ENCODE measurements around the gene ARHGAP19. TPM values are rescaled to one million over a fixed set of nuclear protein-coding genes. Genes with fewer than 3 reads are reported as not detected.

Gene ARHGAP19
- total RNA-seq, 3 donors from 2014 or later: 9.2 to 14.2 (median 10.6) TPM

DNA sequence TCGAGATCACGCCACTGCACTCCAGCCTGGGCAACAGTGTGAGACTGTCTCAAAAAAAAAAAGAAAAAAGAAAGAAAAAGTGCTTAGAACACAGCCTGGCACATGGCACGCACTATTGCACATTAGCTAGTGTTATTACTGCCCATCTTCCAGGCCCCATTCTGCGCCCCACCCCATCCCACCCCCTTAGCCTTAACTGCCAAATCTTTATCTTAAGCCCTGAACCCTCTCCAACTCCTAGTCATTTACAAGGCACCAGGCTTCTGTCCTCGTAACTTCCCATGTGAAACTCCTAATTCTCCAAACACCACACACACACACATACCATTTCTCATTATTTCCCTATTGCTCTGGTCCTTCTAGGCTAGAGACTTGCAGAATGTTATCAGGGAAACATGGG, 37.3 kb upstream of the ARHGAP19 start:
- no peak for ATAC-seq
- no peak for DNase-seq
- peaks cover 60% of the 10 kb centered on the region for H3K4me1 Mint-ChIP-seq (ENCODE audit: low read depth)
- peaks cover 16% of the 10 kb centered on the region for H3K36me3 Mint-ChIP-seq (ENCODE audit: insufficient read depth)
- H3K4me3 Mint-ChIP-seq: no peak overlapping the region
- H3K27me3 Mint-ChIP-seq (ENCODE audit: low read depth): no peaks in the 10 kb centered on the region
- H3K9me3 Mint-ChIP-seq: no peaks in the 10 kb centered on the region

DNA sequence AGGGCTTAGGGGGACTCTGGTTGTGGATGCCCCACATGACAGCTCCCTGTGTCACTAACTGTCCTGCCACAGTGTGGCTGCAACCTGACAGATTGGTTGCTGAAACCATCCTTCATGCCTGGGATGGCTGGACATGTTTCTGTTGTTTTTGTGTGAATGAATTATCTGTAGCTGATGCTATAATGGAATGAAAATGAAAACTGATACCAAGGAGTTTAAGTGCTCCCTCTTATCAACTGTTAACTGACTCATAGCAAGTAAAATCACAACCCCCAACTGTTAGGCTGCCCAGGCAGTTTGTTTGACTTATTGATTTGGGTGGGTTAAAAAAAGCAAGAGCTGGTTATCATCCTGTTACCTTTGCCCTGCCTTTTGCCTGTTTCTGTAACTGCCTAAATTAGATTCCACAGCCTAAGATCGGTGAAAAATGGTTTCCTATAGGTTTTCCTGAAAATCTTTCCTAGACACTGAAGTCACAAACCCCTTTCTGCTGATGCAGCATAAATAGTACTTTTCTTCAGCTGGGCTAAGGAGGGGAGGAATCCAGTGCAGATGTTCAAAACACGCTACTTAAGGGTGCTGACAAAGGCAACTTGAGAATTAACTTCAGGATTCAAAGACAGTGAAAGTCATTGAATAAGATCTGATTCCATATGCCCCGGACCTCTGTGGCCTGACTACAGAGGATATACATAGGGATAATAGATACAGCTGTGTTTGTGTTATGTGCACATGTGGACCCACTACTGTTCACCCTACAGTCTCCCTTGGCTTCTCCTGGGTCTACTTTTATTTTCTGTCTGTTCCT, 36.4 kb upstream of the ARHGAP19 start:
- DNase-seq: no peak
- peak; percentile 51 to 58 for ATAC-seq
- Mint-ChIP-seq H3K4me3 (no peak overlapping the region), H3K4me1 (ENCODE audit: low read depth) (peaks cover 60% of the 10 kb centered on the region), H3K9me3 (no peaks in the 10 kb centered on the region), H3K27me3 (ENCODE audit: low read depth) (no peaks in the 10 kb centered on the region), H3K36me3 (ENCODE audit: insufficient read depth) (peaks cover 16% of the 10 kb centered on the region)

- DNase-seq (no peak), ATAC-seq (peak in 1 of 2 donors; percentile 24)
- Mint-ChIP-seq H3K9me3 (no peaks in the 10 kb centered on the region), H3K4me3 (no peak overlapping the region), H3K36me3 (ENCODE audit: insufficient read depth) (peaks cover 14% of the 10 kb centered on the region), H3K4me1 (ENCODE audit: low read depth) (peaks cover 50% of the 10 kb centered on the region), H3K27me3 (ENCODE audit: low read depth) (no peaks in the 10 kb centered on the region)
These were observed 35.2 kb upstream of the ARHGAP19 start for GRCh38 chr10:97327348-97328294.

DNA sequence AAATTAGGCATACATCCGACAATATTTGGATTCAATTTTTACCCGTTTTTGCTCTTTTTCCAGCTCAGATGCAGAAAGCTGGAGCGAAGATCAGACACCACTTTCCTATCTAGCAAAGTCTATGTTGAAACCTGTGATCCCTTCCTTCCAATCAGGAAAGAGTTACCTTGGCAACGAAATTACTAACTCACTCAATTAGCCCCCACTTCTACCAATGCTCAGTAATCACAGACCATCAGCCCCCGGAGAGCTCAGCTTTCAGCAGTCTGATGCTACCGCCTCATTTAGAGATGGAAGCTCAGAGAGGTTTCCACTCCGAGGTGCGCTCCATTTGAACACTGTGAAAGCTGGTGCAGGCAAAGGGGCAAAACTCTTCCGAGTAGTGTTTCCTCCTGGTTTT, 33.3 kb upstream of the ARHGAP19 start:
- no peaks in the 10 kb centered on the region for H3K9me3 Mint-ChIP-seq
- no peak overlapping the region for H3K4me3 Mint-ChIP-seq
- no peak for DNase-seq
- H3K27me3 Mint-ChIP-seq (ENCODE audit: low read depth): no peaks in the 10 kb centered on the region
- peaks cover 10% of the 10 kb centered on the region for H3K36me3 Mint-ChIP-seq (ENCODE audit: insufficient read depth)
- ATAC-seq: no peak
- H3K4me1 Mint-ChIP-seq (ENCODE audit: low read depth): peaks cover 50% of the 10 kb centered on the region

DNA sequence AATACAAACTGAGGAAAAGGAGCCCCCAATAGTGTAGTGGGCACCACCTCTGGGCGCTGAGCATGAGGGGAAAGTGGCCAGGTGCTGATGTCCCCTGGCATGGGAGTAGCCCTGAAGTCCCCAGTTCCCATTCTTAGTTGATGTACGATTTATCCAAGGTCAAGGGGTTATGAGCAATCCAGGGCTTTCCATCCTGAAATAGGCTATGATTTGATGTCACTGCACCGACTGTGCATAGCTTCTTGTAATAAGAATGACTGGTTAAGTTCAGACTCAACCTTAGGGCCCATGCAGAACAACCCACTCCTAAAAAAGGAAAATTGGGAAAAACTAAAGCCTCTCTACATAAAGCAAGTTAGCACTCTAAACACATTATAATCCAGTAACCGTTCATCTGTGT, 31.1 kb upstream of the ARHGAP19 start:
- Mint-ChIP-seq H3K9me3 (no peaks in the 10 kb centered on the region), H3K27me3 (ENCODE audit: low read depth) (no peaks in the 10 kb centered on the region), H3K36me3 (ENCODE audit: insufficient read depth) (peaks cover 3% of the 10 kb centered on the region), H3K4me1 (ENCODE audit: low read depth) (peaks cover 45% of the 10 kb centered on the region), H3K4me3 (no peak overlapping the region)
- ATAC-seq: no peak
- no peak for DNase-seq

DNA sequence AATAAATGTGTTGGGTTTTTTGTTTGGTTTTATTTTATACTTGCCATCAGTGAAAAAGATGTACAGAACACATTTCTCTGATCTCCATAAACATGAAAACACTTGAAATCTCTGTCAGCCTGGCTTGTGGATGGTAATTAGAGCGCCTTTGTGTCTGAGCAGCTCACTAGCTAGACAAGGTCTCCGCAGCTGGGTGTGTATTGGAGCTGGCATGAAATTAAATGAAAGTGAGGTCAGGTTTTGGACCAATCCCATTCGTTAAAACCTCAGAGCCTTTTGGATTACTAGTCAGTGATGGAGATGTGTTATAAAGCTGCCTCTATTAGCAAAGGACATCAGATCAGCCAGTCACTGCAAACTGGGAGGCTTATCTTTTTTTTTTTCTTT, 29.4 kb upstream of the ARHGAP19 start:
- Mint-ChIP-seq H3K4me1 (ENCODE audit: low read depth) (peaks cover 36% of the 10 kb centered on the region), H3K9me3 (no peaks in the 10 kb centered on the region), H3K4me3 (peak overlapping the region; percentile 83), H3K36me3 (ENCODE audit: insufficient read depth) (no peaks in the 10 kb centered on the region), H3K27me3 (ENCODE audit: low read depth) (no peaks in the 10 kb centered on the region)
- DNase-seq: no peak
- no peak for ATAC-seq

DNA sequence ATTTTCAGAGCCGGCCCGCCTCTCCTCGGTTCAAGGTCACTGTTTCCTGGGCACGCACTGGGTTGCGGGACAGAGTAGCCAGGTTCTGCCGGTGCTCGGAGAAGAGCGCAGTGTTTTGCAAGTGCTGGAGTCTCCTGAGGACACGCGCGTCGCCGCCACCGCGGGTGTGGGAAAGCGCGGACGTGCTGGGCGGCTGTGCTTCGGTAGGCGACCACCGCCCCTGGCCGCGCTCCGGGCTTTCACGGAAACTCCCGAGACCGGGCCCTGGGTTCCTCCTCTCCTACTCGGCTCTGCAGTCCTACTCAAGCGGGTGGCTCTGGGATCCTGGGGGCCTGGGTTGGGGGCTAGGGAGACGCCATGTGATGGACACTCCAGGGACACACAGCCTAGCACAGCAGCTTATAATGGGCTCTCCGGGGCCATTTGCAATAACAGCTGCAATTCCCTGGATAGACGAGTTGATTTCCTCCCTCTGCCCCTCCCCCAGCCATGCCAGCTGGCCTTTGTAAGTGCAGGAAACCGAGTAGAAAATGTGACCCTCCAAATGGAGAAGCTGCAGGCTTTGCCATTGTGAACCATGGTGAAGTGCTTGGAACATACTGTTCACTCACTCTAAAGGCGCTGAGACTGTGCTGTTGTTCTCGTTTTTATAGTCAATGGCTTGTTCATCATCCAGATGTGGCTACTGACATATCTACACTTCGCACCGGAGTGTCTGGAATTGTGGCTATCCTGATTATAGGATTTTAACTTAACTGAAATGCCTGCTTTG, 28.8 kb upstream of the ARHGAP19 start:
- H3K4me3 Mint-ChIP-seq: peak overlapping the region; percentile 83
- H3K9me3 Mint-ChIP-seq: no peaks in the 10 kb centered on the region
- H3K4me1 Mint-ChIP-seq (ENCODE audit: low read depth): peaks cover 33% of the 10 kb centered on the region
- no peaks in the 10 kb centered on the region for H3K27me3 Mint-ChIP-seq (ENCODE audit: low read depth)
- no peaks in the 10 kb centered on the region for H3K36me3 Mint-ChIP-seq (ENCODE audit: insufficient read depth)
- DNase-seq: no peak
- no peak for ATAC-seq

- H3K36me3 Mint-ChIP-seq (ENCODE audit: insufficient read depth): no peaks in the 10 kb centered on the region
- no peaks in the 10 kb centered on the region for H3K27me3 Mint-ChIP-seq (ENCODE audit: low read depth)
- H3K4me1 Mint-ChIP-seq (ENCODE audit: low read depth): peaks cover 33% of the 10 kb centered on the region
- ATAC-seq (peak in 1 of 2 donors; percentile 3), DNase-seq (no peak)
- peak overlapping the region; percentile 83 for H3K4me3 Mint-ChIP-seq
- H3K9me3 Mint-ChIP-seq: no peaks in the 10 kb centered on the region
These were observed 28.1 kb upstream of the ARHGAP19 start for GRCh38 chr10:97320480-97321031.

GRCh38 chr10:97319671-97320479, 27.4 kb upstream of the ARHGAP19 start:
- Mint-ChIP-seq H3K36me3 (ENCODE audit: insufficient read depth) (no peaks in the 10 kb centered on the region), H3K27me3 (ENCODE audit: low read depth) (no peaks in the 10 kb centered on the region), H3K9me3 (no peaks in the 10 kb centered on the region), H3K4me1 (ENCODE audit: low read depth) (peaks cover 33% of the 10 kb centered on the region), H3K4me3 (peak overlapping the region; percentile 83)
- peak; percentile 48 for DNase-seq
- peak; percentile 55 to 56 for ATAC-seq

GRCh38 chr10:97318772-97319651, 26.6 kb upstream of the ARHGAP19 start, which contains the start of gene FRAT1:
Gene FRAT1 (plus strand): TSS chr10:97319271. CDS start chr10:97319454, 183 bp downstream.
- DNase-seq (peak; percentile 87), ATAC-seq (peak; percentile 76)
- H3K9me3 Mint-ChIP-seq: no peaks in the 10 kb centered on the region
- H3K27me3 Mint-ChIP-seq (ENCODE audit: low read depth): no peaks in the 10 kb centered on the region
- H3K36me3 Mint-ChIP-seq (ENCODE audit: insufficient read depth): no peaks in the 10 kb centered on the region
- H3K4me1 Mint-ChIP-seq (ENCODE audit: low read depth): peaks cover 33% of the 10 kb centered on the region
- H3K4me3 Mint-ChIP-seq: peak within 1 kb of the TSS; percentile 92

- H3K4me3 Mint-ChIP-seq: no peak overlapping the region
- peaks cover 10% of the 10 kb centered on the region for H3K4me1 Mint-ChIP-seq (ENCODE audit: low read depth)
- H3K27me3 Mint-ChIP-seq (ENCODE audit: low read depth): no peaks in the 10 kb centered on the region
- ATAC-seq: no peak
- H3K9me3 Mint-ChIP-seq: no peaks in the 10 kb centered on the region
- DNase-seq: no peak
- no peaks in the 10 kb centered on the region for H3K36me3 Mint-ChIP-seq (ENCODE audit: insufficient read depth)
These were observed 22.2 kb upstream of the ARHGAP19 start for GRCh38 chr10:97314671-97315070.

DNA sequence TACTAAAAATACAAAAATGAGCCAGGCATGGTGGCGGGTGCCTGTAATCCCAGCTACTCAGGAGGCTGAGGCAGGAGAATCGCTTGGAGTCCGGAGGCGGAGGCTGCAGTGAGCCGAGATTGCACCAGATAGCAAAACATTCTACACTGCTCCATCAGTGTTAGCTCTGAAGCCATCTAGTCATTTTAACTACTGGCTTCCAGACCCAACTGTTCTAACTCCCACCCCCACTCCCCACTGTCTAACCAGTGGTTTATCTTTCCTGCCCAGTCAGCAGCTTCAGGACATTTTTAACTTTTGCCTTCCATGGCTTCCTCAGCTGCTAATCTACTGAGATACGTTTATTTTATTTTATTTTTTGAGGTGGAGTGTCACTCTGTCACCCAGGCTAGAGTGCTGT, 20.5 kb upstream of the ARHGAP19 start:
- DNase-seq (no peak), ATAC-seq (no peak)
- Mint-ChIP-seq H3K27me3 (ENCODE audit: low read depth) (no peaks in the 10 kb centered on the region), H3K9me3 (no peaks in the 10 kb centered on the region), H3K4me3 (no peak overlapping the region), H3K4me1 (ENCODE audit: low read depth) (peaks cover 1% of the 10 kb centered on the region), H3K36me3 (ENCODE audit: insufficient read depth) (no peaks in the 10 kb centered on the region)
